ENCODE data around the gene LCP1.

LCP1 gene

DNA sequence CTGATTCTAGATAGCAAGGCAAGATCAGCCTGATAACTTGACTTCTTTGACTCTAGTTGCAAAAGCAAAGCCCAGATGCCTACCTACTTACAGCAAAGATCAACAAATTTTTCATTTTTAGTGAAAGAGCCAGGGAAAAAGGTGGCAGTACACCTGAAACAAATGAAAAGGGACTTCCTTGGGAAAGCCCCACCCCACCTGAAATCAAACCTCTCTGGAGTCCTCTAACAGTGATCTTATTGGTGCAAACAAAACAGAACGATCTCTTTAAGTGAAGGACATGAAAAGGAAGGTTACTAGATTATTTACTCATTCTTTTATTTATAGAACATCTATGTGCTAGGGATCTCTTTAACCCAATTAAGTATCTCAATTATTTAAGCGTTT, 507 bp upstream of the LCP1 start:
- no peaks in the 10 kb centered on the region for H3K27me3 ChIP-seq (ENCODE audit: insufficient read depth, low read length)
- peak overlapping the region; percentile 80 for H3K9ac ChIP-seq (ENCODE audit: low read length)
- H3K9me2 ChIP-seq (ENCODE audit: low read depth, low read length): no peaks in the 10 kb centered on the region
- H4K20me1 ChIP-seq (ENCODE audit: insufficient read depth, low read length): no peaks in the 10 kb centered on the region
- peak overlapping the region; percentile 99 for H3K27ac ChIP-seq (ENCODE audit: low read depth, low read length, poor library complexity, severe bottlenecking)
- H3K4me3 ChIP-seq (ENCODE audit: low read depth, low read length, poor library complexity, severe bottlenecking): peak overlapping the region; percentile 85
- no peaks in the 10 kb centered on the region for H3K9me3 ChIP-seq (ENCODE audit: low read length)
- TF ChIP-seq, protein P1, sequence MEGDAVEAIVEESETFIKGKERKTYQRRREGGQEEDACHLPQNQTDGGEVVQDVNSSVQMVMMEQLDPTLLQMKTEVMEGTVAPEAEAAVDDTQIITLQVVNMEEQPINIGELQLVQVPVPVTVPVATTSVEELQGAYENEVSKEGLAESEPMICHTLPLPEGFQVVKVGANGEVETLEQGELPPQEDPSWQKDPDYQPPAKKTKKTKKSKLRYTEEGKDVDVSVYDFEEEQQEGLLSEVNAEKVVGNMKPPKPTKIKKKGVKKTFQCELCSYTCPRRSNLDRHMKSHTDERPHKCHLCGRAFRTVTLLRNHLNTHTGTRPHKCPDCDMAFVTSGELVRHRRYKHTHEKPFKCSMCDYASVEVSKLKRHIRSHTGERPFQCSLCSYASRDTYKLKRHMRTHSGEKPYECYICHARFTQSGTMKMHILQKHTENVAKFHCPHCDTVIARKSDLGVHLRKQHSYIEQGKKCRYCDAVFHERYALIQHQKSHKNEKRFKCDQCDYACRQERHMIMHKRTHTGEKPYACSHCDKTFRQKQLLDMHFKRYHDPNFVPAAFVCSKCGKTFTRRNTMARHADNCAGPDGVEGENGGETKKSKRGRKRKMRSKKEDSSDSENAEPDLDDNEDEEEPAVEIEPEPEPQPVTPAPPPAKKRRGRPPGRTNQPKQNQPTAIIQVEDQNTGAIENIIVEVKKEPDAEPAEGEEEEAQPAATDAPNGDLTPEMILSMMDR (IDR thresholded peaks at IDR 0.05; ENCODE audit: low read length): no peak
- TF ChIP-seq EZH2 (IDR thresholded peaks at IDR 0.05; ENCODE audit: borderline replicate concordance, low read length): no peak
- H3K4me2 ChIP-seq (ENCODE audit: low read length): peak overlapping the region; percentile 66
- peaks cover 4% of the 10 kb centered on the region; the same call in 1 of the 2 replicates for H3F3A ChIP-seq (ENCODE audit: insufficient read depth, low read length)
- H3K79me2 ChIP-seq (ENCODE audit: insufficient read depth, low read length): peaks cover 45% of the 10 kb centered on the region
- peaks cover 43% of the 10 kb centered on the region for H3K4me1 ChIP-seq (ENCODE audit: insufficient read depth, low read length, severe bottlenecking)
- no peak overlapping the region for H2AFZ ChIP-seq (ENCODE audit: low read length)
- peaks cover 31% of the 10 kb centered on the region for H3K36me3 ChIP-seq (ENCODE audit: insufficient read depth, low read length)

DNA sequence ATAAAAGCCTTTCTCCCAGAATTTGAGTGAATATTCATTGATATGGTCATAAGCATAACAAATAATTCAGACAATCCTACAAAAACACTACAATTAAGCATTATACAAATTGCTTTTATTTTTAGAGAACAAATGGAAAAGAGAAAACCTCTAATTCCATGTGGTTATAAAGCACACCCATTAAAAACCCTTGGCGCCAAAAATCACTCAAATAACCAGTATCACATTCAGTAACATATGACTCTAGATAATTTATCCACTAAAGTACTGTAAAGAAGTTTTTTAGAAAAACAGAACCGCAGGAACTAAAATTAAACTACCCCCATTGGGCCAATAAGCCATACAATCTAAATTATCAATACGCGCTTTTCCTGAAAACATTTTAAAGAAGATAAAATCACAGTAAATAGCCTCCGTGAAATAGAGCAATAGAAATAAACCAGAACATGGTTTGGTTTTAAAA, 569 bp downstream of the LCP1 start:
- Histone ChIP-seq H3K36me3 (ENCODE audit: insufficient read depth, low read length) (peaks cover 40% of the 10 kb centered on the region), H3K9me2 (ENCODE audit: low read depth, low read length) (no peaks in the 10 kb centered on the region), H3K79me2 (ENCODE audit: insufficient read depth, low read length) (peaks cover 55% of the 10 kb centered on the region), H4K20me1 (ENCODE audit: insufficient read depth, low read length) (peaks cover 2% of the 10 kb centered on the region), H3F3A (ENCODE audit: insufficient read depth, low read length) (peaks cover 4% of the 10 kb centered on the region; the same call in 1 of the 2 replicates), H3K4me1 (ENCODE audit: insufficient read depth, low read length, severe bottlenecking) (peaks cover 54% of the 10 kb centered on the region), H2AFZ (ENCODE audit: low read length) (no peak overlapping the region), H3K4me2 (ENCODE audit: low read length) (peak overlapping the region; percentile 66), H3K9me3 (ENCODE audit: low read length) (no peaks in the 10 kb centered on the region), H3K27ac (ENCODE audit: low read depth, low read length, poor library complexity, severe bottlenecking) (peak overlapping the region; percentile 99), H3K27me3 (ENCODE audit: insufficient read depth, low read length) (no peaks in the 10 kb centered on the region), H3K9ac (ENCODE audit: low read length) (peak overlapping the region; percentile 80), H3K4me3 (ENCODE audit: low read depth, low read length, poor library complexity, severe bottlenecking) (peak overlapping the region; percentile 85)
- no peak for TF ChIP-seq EZH2 (IDR thresholded peaks at IDR 0.05; ENCODE audit: borderline replicate concordance, low read length)
- TF ChIP-seq, protein P1 (IDR thresholded peaks at IDR 0.05; ENCODE audit: low read length): no peak

DNA sequence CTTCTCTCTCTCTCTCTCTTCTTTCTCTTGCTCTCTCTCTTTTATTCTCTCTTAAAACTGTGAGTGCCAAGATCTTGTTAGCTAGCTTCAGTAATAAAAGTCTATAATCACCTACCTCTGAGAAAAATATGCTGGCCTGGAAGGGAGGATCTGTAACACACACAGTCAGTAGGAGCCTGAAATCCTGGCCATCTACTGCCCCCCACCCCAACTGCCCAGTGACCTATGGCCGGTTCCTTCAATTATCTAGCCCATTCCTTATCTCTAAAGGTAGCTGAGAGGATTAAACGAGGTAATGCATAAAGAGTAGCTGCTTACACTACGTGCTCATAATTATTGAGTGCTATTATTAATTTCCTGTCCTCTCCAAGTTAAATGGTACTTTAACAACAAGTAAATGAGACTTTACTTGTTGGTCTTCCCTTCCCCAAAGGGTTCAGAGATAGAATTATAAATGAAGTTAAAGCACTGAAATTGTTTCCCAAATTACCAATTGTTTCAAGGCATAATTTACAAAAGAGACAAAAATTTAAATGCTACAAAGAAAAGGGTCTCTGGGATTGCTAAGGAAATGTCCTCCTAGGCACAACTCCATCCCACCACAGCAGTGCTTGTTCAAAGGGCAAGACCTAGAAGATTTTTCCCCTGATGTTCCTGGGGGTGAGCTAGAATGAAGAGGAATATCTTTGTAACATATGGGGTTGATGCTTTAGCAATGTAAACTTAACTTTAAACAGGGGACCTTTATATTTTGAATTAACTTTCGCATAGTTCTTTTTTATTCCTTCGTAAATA, 1.8 kb downstream of the LCP1 start:
- peak overlapping the region; percentile 85 for H3K4me3 ChIP-seq (ENCODE audit: low read depth, low read length, poor library complexity, severe bottlenecking)
- no peaks in the 10 kb centered on the region for H3K9me2 ChIP-seq (ENCODE audit: low read depth, low read length)
- peaks cover 8% of the 10 kb centered on the region for H3F3A ChIP-seq (ENCODE audit: insufficient read depth, low read length)
- H3K9me3 ChIP-seq (ENCODE audit: low read length): no peaks in the 10 kb centered on the region
- H3K4me2 ChIP-seq (ENCODE audit: low read length): peak overlapping the region; percentile 66
- H3K9ac ChIP-seq (ENCODE audit: low read length): peak overlapping the region; percentile 80
- H4K20me1 ChIP-seq (ENCODE audit: insufficient read depth, low read length): peaks cover 12% of the 10 kb centered on the region
- peaks cover 66% of the 10 kb centered on the region for H3K4me1 ChIP-seq (ENCODE audit: insufficient read depth, low read length, severe bottlenecking)
- H3K27ac ChIP-seq (ENCODE audit: low read depth, low read length, poor library complexity, severe bottlenecking): peak overlapping the region; percentile 99
- no peak overlapping the region for H2AFZ ChIP-seq (ENCODE audit: low read length)
- TF ChIP-seq, protein P1 (IDR thresholded peaks at IDR 0.05; ENCODE audit: low read length): no peak
- TF ChIP-seq EZH2 (IDR thresholded peaks at IDR 0.05; ENCODE audit: borderline replicate concordance, low read length): no peak
- H3K27me3 ChIP-seq (ENCODE audit: insufficient read depth, low read length): no peaks in the 10 kb centered on the region
- H3K79me2 ChIP-seq (ENCODE audit: insufficient read depth, low read length): peaks cover 68% of the 10 kb centered on the region
- H3K36me3 ChIP-seq (ENCODE audit: insufficient read depth, low read length): peaks cover 52% of the 10 kb centered on the region
